ENCODE results near the gene ADH7.

DNA sequence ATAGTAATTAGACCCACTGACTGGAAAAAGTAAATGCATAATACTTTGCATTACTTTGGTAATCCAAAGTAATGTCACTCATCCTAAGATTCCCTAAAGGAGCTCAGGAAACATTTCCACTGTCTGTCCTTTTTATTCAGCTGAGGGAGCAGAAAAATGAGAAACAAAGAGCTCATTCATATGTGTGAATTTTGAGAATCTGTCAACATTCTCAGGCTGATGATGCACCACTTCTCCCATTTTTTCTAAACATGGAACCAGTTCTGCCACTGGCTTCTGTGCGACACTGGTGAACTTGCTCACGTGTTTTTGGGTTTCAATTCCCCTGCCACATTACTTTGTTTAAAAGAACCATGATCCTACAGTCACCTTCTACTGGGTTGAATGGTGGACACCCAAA, 28.4 kb upstream of the ADH7 start:
- TF ChIP-seq, protein P1, sequence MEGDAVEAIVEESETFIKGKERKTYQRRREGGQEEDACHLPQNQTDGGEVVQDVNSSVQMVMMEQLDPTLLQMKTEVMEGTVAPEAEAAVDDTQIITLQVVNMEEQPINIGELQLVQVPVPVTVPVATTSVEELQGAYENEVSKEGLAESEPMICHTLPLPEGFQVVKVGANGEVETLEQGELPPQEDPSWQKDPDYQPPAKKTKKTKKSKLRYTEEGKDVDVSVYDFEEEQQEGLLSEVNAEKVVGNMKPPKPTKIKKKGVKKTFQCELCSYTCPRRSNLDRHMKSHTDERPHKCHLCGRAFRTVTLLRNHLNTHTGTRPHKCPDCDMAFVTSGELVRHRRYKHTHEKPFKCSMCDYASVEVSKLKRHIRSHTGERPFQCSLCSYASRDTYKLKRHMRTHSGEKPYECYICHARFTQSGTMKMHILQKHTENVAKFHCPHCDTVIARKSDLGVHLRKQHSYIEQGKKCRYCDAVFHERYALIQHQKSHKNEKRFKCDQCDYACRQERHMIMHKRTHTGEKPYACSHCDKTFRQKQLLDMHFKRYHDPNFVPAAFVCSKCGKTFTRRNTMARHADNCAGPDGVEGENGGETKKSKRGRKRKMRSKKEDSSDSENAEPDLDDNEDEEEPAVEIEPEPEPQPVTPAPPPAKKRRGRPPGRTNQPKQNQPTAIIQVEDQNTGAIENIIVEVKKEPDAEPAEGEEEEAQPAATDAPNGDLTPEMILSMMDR (conservative IDR thresholded peaks at IDR 0.05; ENCODE audit: low read depth, low read length), result no peak
- TF ChIP-seq BHLHE40 (IDR thresholded peaks at IDR 0.05; ENCODE audit: low read depth, low read length), result no peak
- TF ChIP-seq MAZ (IDR thresholded peaks at IDR 0.05; ENCODE audit: borderline replicate concordance, low read depth, low read length), result no peak
- no peak for TF ChIP-seq RCOR1 (IDR thresholded peaks at IDR 0.05; ENCODE audit: insufficient replicate concordance, low read length)
